H1 (cell line): Measurements from ENCODE around the gene HSPD1. TPM values are rescaled to one million over a fixed set of nuclear protein-coding genes. Genes with fewer than 3 reads are reported as not detected.

Experiments
- CHD2 ChIP-seq: IDR thresholded peaks from 2 replicates; pipeline ENCODE4 v1.6.1; 2012; ENCODE audit warnings: low read length, improper control_type of control experiment
- USF2 ChIP-seq: IDR thresholded peaks from 2 replicates; pipeline ENCODE4 v1.6.1; 2011; ENCODE audit warnings: low read length, improper control_type of control experiment
- polyA plus RNA-seq, 7 experiments: library from polyadenylated mRNA; depleted of rRNA in 3 of 7; stranded (reverse) in 5 of 7; unstranded in 2 of 7; fragments of >200 nt in 5 of 7; fragments of 200-250 nt in 2 of 7; gene quantifications; 1 replicate in 5 of 7; 2 replicates in 1 of 7; 4 replicates in 1 of 7; pipeline versions ENCODE4 v1.2.1 to v1.2.3, GENCODE V29; 2011 to 2013; ENCODE audit warnings: missing spikeins in 2 of 7, mixed read lengths in 2 of 7
- total RNA-seq: library from RNA; stranded (reverse); fragmentation: NEBNext Ultra II Directional; extraction: Animal tissue kit (Norgen Biotek cat#: 25700); gene quantifications from 2 replicates; pipeline ENCODE4 v1.2.1, GENCODE V29; 2021

Gene HSPD1
- total and polyA plus RNA-seq, 2 of the 8 experiments (the other 6 are each of a cell fraction or from before 2014, with no cell fraction given) = 221 to 1,108 TPM

GRCh38 chr2:197442857-197443256 lies 56.8 kb downstream of the HSPD1 start (continued):
- TF ChIP-seq USF2 = no peak
- no peak for TF ChIP-seq CHD2
